ENCODE results near the gene TSHB. TPM values are rescaled to one million over a fixed set of nuclear protein-coding genes. Genes with fewer than 3 reads are reported as not detected.

Gene TSHB
- total RNA-seq, 1 donor: not detected

GRCh38 chr1:115056395-115056798, 26.8 kb downstream of the TSHB start:
- Histone ChIP-seq H3K9me3 (ENCODE audit: low read depth, low read length) (no peaks in the 10 kb centered on the region), H2AFZ (ENCODE audit: low read length) (no peak overlapping the region), H3K36me3 (ENCODE audit: insufficient read depth, low read length) (no peaks in the 10 kb centered on the region), H3K4me2 (ENCODE audit: insufficient read depth, low read length) (peak overlapping the region; percentile 3), H3K4me3 (ENCODE audit: insufficient read depth, low read length) (no peak overlapping the region), H3K79me2 (ENCODE audit: insufficient read depth, low read length) (no peaks in the 10 kb centered on the region), H4K20me1 (ENCODE audit: insufficient read depth, low read length) (no peaks in the 10 kb centered on the region), H3K27ac (ENCODE audit: low read depth, low read length) (no peak overlapping the region), H3K27me3 (ENCODE audit: insufficient read depth, low read length) (no peaks in the 10 kb centered on the region), H3K4me1 (ENCODE audit: insufficient read depth, low read length) (peaks cover 7% of the 10 kb centered on the region)
- peak; percentile 89 for DNase-seq (ENCODE audit: insufficient read length, low spot score, missing footprints)
- TF ChIP-seq CTCF (IDR thresholded peaks at IDR 0.05; ENCODE audit: extremely low read depth, low read depth, low read length): no peak

- Histone ChIP-seq H3K4me3 (ENCODE audit: insufficient read depth, low read length) (no peak overlapping the region), H4K20me1 (ENCODE audit: insufficient read depth, low read length) (no peaks in the 10 kb centered on the region), H3K9me3 (ENCODE audit: low read depth, low read length) (no peaks in the 10 kb centered on the region), H3K79me2 (ENCODE audit: insufficient read depth, low read length) (no peaks in the 10 kb centered on the region), H2AFZ (ENCODE audit: low read length) (no peak overlapping the region), H3K4me1 (ENCODE audit: insufficient read depth, low read length) (peaks cover 13% of the 10 kb centered on the region), H3K27ac (ENCODE audit: low read depth, low read length) (no peak overlapping the region), H3K36me3 (ENCODE audit: insufficient read depth, low read length) (no peaks in the 10 kb centered on the region), H3K4me2 (ENCODE audit: insufficient read depth, low read length) (no peak overlapping the region), H3K27me3 (ENCODE audit: insufficient read depth, low read length) (no peaks in the 10 kb centered on the region)
- TF ChIP-seq CTCF (IDR thresholded peaks at IDR 0.05; ENCODE audit: extremely low read depth, low read depth, low read length): no peak
- no peak for DNase-seq (ENCODE audit: insufficient read length, low spot score, missing footprints)
Observed at GRCh38 chr1:115057661-115058254, 28.1 kb downstream of the TSHB start.

- H3K4me1 ChIP-seq (ENCODE audit: insufficient read depth, low read length): peaks cover 13% of the 10 kb centered on the region
- TF ChIP-seq CTCF (IDR thresholded peaks at IDR 0.05; ENCODE audit: extremely low read depth, low read depth, low read length): no peak
Observed at GRCh38 chr1:115059316-115059715, 29.7 kb downstream of the TSHB start.

GRCh38 chr1:115060501-115060900, 30.9 kb downstream of the TSHB start:
- Histone ChIP-seq H3K9me3 (ENCODE audit: low read depth, low read length) (no peaks in the 10 kb centered on the region), H3K27ac (ENCODE audit: low read depth, low read length) (no peak overlapping the region), H3K79me2 (ENCODE audit: insufficient read depth, low read length) (no peaks in the 10 kb centered on the region), H3K27me3 (ENCODE audit: insufficient read depth, low read length) (no peaks in the 10 kb centered on the region), H3K4me2 (ENCODE audit: insufficient read depth, low read length) (no peak overlapping the region), H3K4me1 (ENCODE audit: insufficient read depth, low read length) (peaks cover 13% of the 10 kb centered on the region), H4K20me1 (ENCODE audit: insufficient read depth, low read length) (no peaks in the 10 kb centered on the region), H3K4me3 (ENCODE audit: insufficient read depth, low read length) (no peak overlapping the region), H3K36me3 (ENCODE audit: insufficient read depth, low read length) (no peaks in the 10 kb centered on the region), H2AFZ (ENCODE audit: low read length) (no peak overlapping the region)
- no peak for DNase-seq (ENCODE audit: insufficient read length, low spot score, missing footprints)
- no peak for TF ChIP-seq CTCF (IDR thresholded peaks at IDR 0.05; ENCODE audit: extremely low read depth, low read depth, low read length)

More at GRCh38 chr1:115059316-115059715, 29.7 kb downstream of the TSHB start:
- no peak for DNase-seq (ENCODE audit: insufficient read length, low spot score, missing footprints)
- Histone ChIP-seq H3K9me3 (ENCODE audit: low read depth, low read length) (no peaks in the 10 kb centered on the region), H3K4me3 (ENCODE audit: insufficient read depth, low read length) (no peak overlapping the region), H3K27me3 (ENCODE audit: insufficient read depth, low read length) (no peaks in the 10 kb centered on the region), H3K36me3 (ENCODE audit: insufficient read depth, low read length) (no peaks in the 10 kb centered on the region), H4K20me1 (ENCODE audit: insufficient read depth, low read length) (no peaks in the 10 kb centered on the region), H3K27ac (ENCODE audit: low read depth, low read length) (no peak overlapping the region), H3K4me2 (ENCODE audit: insufficient read depth, low read length) (no peak overlapping the region), H3K79me2 (ENCODE audit: insufficient read depth, low read length) (no peaks in the 10 kb centered on the region), H2AFZ (ENCODE audit: low read length) (no peak overlapping the region)
